ENCODE data around the gene LLGL1. TPM values are rescaled to one million over a fixed set of nuclear protein-coding genes. Genes with fewer than 3 reads are reported as not detected.

Gene LLGL1
- total RNA-seq, 1 donor from 2014 or later: 99.3 TPM

GRCh38 chr17:18245038-18245776 is 19.8 kb downstream of the LLGL1 start:
- DNase-seq (ENCODE audit: low read depth, low spot score): no peak
- no peak overlapping the region for H3K27ac Mint-ChIP-seq (ENCODE audit: unreplicated experiment)
- no peaks in the 10 kb centered on the region for H3K9me3 Mint-ChIP-seq
- H3K36me3 Mint-ChIP-seq (ENCODE audit: low read depth): peaks cover 2% of the 10 kb centered on the region
- H3K4me1 Mint-ChIP-seq: peaks cover 4% of the 10 kb centered on the region
- peaks cover 2% of the 10 kb centered on the region for H3K27me3 Mint-ChIP-seq (ENCODE audit: low read depth)
- TF ChIP-seq CTCF (conservative IDR thresholded peaks at IDR 0.05): no peak
- H3K4me3 Mint-ChIP-seq: no peak overlapping the region

GRCh38 chr17:18246109-18246725 is 20.8 kb downstream of the LLGL1 start:
- Mint-ChIP-seq H3K36me3 (ENCODE audit: low read depth) (peaks cover 2% of the 10 kb centered on the region), H3K27ac (ENCODE audit: unreplicated experiment) (no peak overlapping the region), H3K9me3 (no peaks in the 10 kb centered on the region), H3K4me3 (no peak overlapping the region), H3K4me1 (peaks cover 4% of the 10 kb centered on the region), H3K27me3 (ENCODE audit: low read depth) (peaks cover 2% of the 10 kb centered on the region)
- TF ChIP-seq CTCF (conservative IDR thresholded peaks at IDR 0.05): no peak
- no peak for DNase-seq (ENCODE audit: low read depth, low spot score)

GRCh38 chr17:18246880-18247612 is 21.6 kb downstream of the LLGL1 start:
- no peak for TF ChIP-seq CTCF (conservative IDR thresholded peaks at IDR 0.05)
- Mint-ChIP-seq H3K36me3 (ENCODE audit: low read depth) (peaks cover 5% of the 10 kb centered on the region), H3K27ac (ENCODE audit: unreplicated experiment) (no peak overlapping the region), H3K4me1 (peaks cover 4% of the 10 kb centered on the region), H3K4me3 (peak overlapping the region; percentile 74), H3K9me3 (no peaks in the 10 kb centered on the region), H3K27me3 (ENCODE audit: low read depth) (peaks cover 2% of the 10 kb centered on the region)
- no peak for DNase-seq (ENCODE audit: low read depth, low spot score)

GRCh38 chr17:18247613-18248001 is 22.2 kb downstream of the LLGL1 start:
- Mint-ChIP-seq H3K27ac (ENCODE audit: unreplicated experiment) (no peak overlapping the region), H3K27me3 (ENCODE audit: low read depth) (peaks cover 2% of the 10 kb centered on the region), H3K4me1 (peaks cover 4% of the 10 kb centered on the region), H3K4me3 (peak overlapping the region; percentile 81), H3K36me3 (ENCODE audit: low read depth) (peaks cover 5% of the 10 kb centered on the region), H3K9me3 (no peaks in the 10 kb centered on the region)
- DNase-seq (ENCODE audit: low read depth, low spot score): no peak
- TF ChIP-seq CTCF (conservative IDR thresholded peaks at IDR 0.05): no peak

GRCh38 chr17:18248300-18248731 is 22.9 kb downstream of the LLGL1 start:
- Mint-ChIP-seq H3K27me3 (ENCODE audit: low read depth) (peaks cover 2% of the 10 kb centered on the region), H3K4me1 (peaks cover 4% of the 10 kb centered on the region), H3K4me3 (peak overlapping the region; percentile 81), H3K27ac (ENCODE audit: unreplicated experiment) (no peak overlapping the region), H3K36me3 (ENCODE audit: low read depth) (peaks cover 5% of the 10 kb centered on the region), H3K9me3 (no peaks in the 10 kb centered on the region)
- peak; percentile 80 for TF ChIP-seq CTCF (conservative IDR thresholded peaks at IDR 0.05)
- peak; percentile 67 for DNase-seq (ENCODE audit: low read depth, low spot score)

Measured in neural crest cell (in vitro differentiated cells).